Measurements from ENCODE around the gene LCP2. TPM values are rescaled to one million over a fixed set of nuclear protein-coding genes. Genes with fewer than 3 reads are reported as not detected.
A peak's percentile ranks its signal among the peaks of the same experiment; 100 is the strongest.

Gene LCP2
- total RNA-seq, 1 experiment from 2014 or later: 0.61 TPM

- TF ChIP-seq REST (IDR thresholded peaks at IDR 0.05; ENCODE audit: low read depth): no peak
- no peak for TF ChIP-seq CTCF (IDR thresholded peaks at IDR 0.05 in 2 of 3, conservative IDR thresholded peaks at IDR 0.05 in 1 of 3; ENCODE audit: borderline replicate concordance in 1 of 3, insufficient read depth in 1 of 3, low read depth in 2 of 3, low read length in 2 of 3)
- no peak for TF ChIP-seq POLR2A (IDR thresholded peaks at IDR 0.05; ENCODE audit: borderline replicate concordance, extremely low read depth, insufficient read depth, insufficient read length)
These were observed 16.2 kb upstream of the LCP2 start (continued) for GRCh38 chr5:170313816-170314215.

- Histone ChIP-seq H3K4me2 (ENCODE audit: low read length) (no peak overlapping the region), H3K9me3 (ENCODE audit: control insufficient read depth in 1 of 2, insufficient read depth in 1 of 2, low read depth in 1 of 2, low read length in 2 of 2) (no peaks in the 10 kb centered on the region), H3K9ac (ENCODE audit: low read length) (no peak overlapping the region), H3K4me1 (ENCODE audit: control insufficient read depth in 1 of 2, insufficient read depth in 2 of 2, low read length in 2 of 2) (no peaks in the 10 kb centered on the region), H3K27ac (ENCODE audit: low read depth, low read length) (no peak overlapping the region), H2AFZ (ENCODE audit: low read depth, low read length, poor library complexity, severe bottlenecking) (no peak overlapping the region), H3K36me3 (ENCODE audit: control insufficient read depth in 1 of 2, insufficient read depth in 2 of 2, low read length in 2 of 2) (no peaks in the 10 kb centered on the region), H3K79me2 (ENCODE audit: insufficient read depth, low read length) (no peaks in the 10 kb centered on the region), H3K27me3 (ENCODE audit: insufficient read depth, low read length) (peaks cover 57% of the 10 kb centered on the region), H3K4me3 (replicated peaks in 1 of 2; ENCODE audit: low read depth in 1 of 2, low read length in 2 of 2) (no peak overlapping the region), H4K20me1 (ENCODE audit: insufficient read depth) (no peaks in the 10 kb centered on the region), H3K9me2 (ENCODE audit: insufficient read depth) (no peaks in the 10 kb centered on the region)
- RAD21 ChIA-PET (ENCODE audit: low non-redundant PET in 1 of 2, low total read pairs in 2 of 2, uncharacterized antibody in 2 of 2, unreplicated experiment in 2 of 2): no interaction called here
- POLR2A ChIA-PET: no interaction called here
- DNase-seq (ENCODE audit: low read depth, low spot score) (no peak), ATAC-seq (peak; percentile 74)
- intact Hi-C loops (cut with micrococcal nuclease): no loop called here
- BruUV-seq (replicated peaks): no TSS peak
- CTCF ChIA-PET: interaction anchor here (1.5 kb wide), 1 partner anchor 26 kb away, joined by 6 read pairs; no protein-coding TSS in a partner anchor
- TF ChIP-seq EGR1 (IDR thresholded peaks at IDR 0.05; ENCODE audit: low read depth): no peak
- no peak for TF ChIP-seq RAD21 (IDR thresholded peaks at IDR 0.05; ENCODE audit: low read depth)
- TF ChIP-seq SIN3A (IDR thresholded peaks at IDR 0.05; ENCODE audit: low read depth): no peak
- no peak for TF ChIP-seq POLR2A (IDR thresholded peaks at IDR 0.05; ENCODE audit: borderline replicate concordance, extremely low read depth, insufficient read depth, insufficient read length)
- no peak for TF ChIP-seq EZH2phosphoT487 (IDR thresholded peaks at IDR 0.05; ENCODE audit: borderline replicate concordance)
- no peak for TF ChIP-seq SRF (IDR thresholded peaks at IDR 0.05; ENCODE audit: low read depth)
- TF ChIP-seq REST (IDR thresholded peaks at IDR 0.05; ENCODE audit: low read depth): no peak
- TF ChIP-seq ELF1 (IDR thresholded peaks at IDR 0.05; ENCODE audit: borderline replicate concordance, low read depth): no peak
- no peak for TF ChIP-seq CTCF (IDR thresholded peaks at IDR 0.05 in 2 of 3, conservative IDR thresholded peaks at IDR 0.05 in 1 of 3; ENCODE audit: borderline replicate concordance in 1 of 3, insufficient read depth in 1 of 3, low read depth in 2 of 3, low read length in 2 of 3)
- TF ChIP-seq TCF7L2 (IDR thresholded peaks at IDR 0.05; ENCODE audit: borderline replicate concordance, extremely low read depth, insufficient read depth, insufficient read length): no peak
- TF ChIP-seq EZH2 (IDR thresholded peaks at IDR 0.05): no peak
- no peak for TF ChIP-seq ZNF274 (IDR thresholded peaks at IDR 0.05; ENCODE audit: low read depth, low read length)
These were observed 15.8 kb upstream of the LCP2 start for GRCh38 chr5:170313344-170313743.
